Retinal pigment epithelial cell (primary cell): ENCODE results near the gene ATP2B2.

Experiments
- DNase-seq: peaks from one replicate; pipeline ENCODE4 v3.0.0-alpha.2; 2010; ENCODE audit warnings: low read depth
- H3K4me3 ChIP-seq: 2 replicates; pipeline ENCODE4 v1.5.1; 2011; ENCODE audit warnings: mild to moderate bottlenecking, low read length, control low read depth, moderate library complexity
- TF ChIP-seq, protein P1 (sequence below): conservative IDR thresholded peaks from 2 replicates; pipeline ENCODE4 v1.5.1; 2011; ENCODE audit warnings: low read depth, low read length, control low read depth, inconsistent platforms

ATP2B2 gene

DNA sequence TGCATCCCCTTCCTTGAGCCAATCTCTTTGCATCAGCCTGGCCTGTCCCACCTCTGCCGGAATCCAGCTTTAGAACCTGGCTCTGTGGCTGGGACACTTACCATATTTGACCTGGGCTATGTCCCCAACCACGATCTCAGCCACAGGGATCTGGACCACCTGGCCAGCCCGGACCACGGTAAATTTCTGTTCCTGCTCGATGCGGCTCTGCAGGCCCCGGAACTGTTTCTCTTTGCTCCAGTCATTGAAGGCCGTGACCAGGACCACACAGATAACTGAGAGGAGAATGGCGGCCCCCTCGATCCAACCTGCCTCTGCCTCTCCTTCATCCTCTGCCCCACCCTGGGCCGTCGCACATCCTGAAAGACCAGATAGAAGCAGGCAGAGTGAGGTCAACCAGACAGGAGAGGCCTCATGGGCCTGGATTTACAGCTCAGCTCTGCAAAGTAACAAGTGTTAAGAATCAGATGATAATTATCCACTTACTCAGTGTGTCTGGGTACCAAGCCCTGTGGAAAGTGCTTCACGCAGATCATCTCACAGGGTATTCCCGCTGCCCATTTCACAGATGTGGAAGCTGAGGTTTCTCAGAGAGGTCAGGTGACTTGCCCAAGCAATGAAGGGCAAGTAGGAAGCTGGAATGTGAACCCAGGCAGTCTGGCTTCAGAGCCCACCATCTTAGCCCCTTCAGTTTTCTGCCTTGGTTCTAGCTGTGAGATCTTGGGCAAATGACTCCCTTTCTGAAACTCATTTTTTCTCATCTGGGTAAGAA lies 103.2 kb downstream of the ATP2B2 start:
- no peak overlapping the region for H3K4me3 ChIP-seq
- no peak for DNase-seq
- TF ChIP-seq, protein P1, sequence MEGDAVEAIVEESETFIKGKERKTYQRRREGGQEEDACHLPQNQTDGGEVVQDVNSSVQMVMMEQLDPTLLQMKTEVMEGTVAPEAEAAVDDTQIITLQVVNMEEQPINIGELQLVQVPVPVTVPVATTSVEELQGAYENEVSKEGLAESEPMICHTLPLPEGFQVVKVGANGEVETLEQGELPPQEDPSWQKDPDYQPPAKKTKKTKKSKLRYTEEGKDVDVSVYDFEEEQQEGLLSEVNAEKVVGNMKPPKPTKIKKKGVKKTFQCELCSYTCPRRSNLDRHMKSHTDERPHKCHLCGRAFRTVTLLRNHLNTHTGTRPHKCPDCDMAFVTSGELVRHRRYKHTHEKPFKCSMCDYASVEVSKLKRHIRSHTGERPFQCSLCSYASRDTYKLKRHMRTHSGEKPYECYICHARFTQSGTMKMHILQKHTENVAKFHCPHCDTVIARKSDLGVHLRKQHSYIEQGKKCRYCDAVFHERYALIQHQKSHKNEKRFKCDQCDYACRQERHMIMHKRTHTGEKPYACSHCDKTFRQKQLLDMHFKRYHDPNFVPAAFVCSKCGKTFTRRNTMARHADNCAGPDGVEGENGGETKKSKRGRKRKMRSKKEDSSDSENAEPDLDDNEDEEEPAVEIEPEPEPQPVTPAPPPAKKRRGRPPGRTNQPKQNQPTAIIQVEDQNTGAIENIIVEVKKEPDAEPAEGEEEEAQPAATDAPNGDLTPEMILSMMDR = no peak

DNA sequence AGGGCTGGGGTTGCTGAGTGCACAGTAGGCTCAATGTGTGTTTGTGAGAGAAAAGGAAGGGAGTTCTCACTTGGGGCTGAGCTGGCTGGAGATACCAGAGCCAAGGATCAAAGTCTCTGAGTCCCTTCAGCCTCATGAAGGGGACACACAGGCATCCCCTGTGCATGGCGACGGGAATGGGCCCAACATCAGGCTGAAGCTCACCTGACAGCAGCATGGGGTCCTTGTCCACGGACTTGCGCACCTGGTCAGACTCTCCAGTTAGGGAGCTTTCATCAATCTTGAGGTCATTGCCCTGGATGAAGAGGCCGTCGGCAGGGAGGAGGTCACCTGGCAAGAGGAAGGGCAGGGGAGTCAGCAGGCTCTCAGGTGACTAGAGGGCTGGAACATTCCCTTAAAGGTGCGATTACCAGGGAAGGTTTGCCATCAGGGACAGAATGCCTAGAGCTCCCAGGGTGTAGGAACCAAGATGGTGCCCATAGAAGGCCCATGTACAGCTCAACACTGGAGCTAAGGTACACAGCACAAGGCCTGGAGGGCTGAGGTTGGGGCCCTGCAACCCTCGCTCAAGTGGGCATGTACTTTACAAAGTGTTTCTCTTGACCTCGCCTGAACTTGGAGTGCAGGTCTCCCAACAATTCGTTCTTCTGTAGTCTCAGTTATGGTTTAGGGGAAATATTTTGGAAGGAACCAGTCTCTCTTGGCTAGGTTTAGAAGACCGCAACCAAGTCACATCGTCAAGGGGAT lies 104.5 kb downstream of the ATP2B2 start:
- TF ChIP-seq, protein P1 = no peak

DNA sequence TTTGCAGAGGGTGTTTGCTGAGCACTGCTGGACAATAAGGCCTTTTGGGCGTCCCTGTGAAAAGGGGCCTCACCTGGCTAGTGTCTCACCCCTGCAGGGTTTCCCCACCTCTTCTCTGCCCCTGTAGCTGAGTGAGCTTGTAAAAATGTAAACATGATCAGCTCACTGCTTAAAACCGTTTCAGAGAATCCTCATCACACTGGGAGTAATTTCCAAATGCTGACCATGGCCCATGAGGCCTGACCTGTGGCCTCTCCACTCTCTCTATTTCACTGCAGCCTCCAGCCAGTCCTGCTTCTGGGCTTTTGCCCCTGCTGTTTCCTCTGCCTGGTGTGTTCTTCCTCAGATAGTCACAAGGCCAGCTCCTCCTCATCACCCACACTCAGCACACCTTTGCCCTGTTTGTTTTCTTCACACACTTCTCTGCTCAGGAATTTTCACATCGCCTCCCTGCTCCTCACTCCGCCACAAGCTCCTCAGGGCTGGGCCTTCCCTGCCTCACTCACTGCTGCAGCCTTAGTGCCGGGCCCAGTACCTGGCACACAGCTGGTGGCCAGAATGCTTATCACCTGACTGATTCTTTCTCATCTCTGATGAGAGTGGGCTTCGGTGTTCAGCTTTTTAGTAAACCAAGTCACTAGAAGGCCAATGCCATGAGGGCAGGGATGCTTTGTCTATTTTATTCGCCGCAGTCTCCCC lies 105.2 kb downstream of the ATP2B2 start:
- H3K4me3 ChIP-seq = no peak overlapping the region
- DNase-seq = no peak
- TF ChIP-seq, protein P1 = no peak

More for the DNA sequence above, 104.5 kb downstream of the ATP2B2 start:
- no peak for DNase-seq
- H3K4me3 ChIP-seq = no peak overlapping the region

DNA sequence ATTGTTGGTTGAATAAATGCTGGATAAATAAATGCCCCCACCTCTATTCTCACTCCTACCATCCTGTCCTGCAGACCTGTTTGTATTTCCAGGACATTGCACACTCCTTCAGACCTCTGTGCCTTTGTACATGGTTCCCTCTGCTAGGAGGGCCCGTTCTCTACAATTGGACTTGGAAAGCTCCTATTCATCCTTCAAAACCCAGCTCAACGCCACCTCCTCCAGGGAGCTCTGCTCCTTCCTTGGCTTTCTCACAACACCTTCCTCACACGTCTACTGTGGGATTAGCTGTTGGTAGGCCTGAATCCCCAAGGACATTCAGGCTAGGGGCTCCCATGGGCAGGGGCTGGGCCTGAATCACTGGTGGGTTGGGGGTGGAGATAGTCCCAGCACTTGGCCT lies 105.8 kb downstream of the ATP2B2 start:
- no peak for DNase-seq
- H3K4me3 ChIP-seq = no peak overlapping the region
- TF ChIP-seq, protein P1 = no peak

DNA sequence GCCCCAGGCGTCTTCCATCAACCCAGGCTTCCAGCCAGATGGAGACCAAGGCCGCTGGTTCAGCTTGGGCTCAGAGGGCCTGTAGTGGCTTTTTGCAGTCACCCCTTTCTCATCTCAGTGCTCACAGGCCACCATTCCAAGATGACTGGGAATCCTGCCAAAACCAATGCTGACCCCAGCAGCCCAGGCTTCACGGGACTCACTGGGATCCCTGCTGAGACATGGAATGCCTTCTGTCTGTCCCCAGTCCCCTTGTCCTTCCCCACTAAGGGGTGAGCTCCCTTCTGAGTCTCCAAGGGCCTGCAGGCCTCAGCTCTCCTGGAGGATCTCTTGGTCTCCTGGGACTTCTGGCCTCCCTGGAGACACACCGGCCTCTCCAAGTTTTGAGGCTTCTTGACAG lies 107.0 kb downstream of the ATP2B2 start:
- H3K4me3 ChIP-seq = no peak overlapping the region
- no peak for DNase-seq
- TF ChIP-seq, protein P1 = no peak

DNA sequence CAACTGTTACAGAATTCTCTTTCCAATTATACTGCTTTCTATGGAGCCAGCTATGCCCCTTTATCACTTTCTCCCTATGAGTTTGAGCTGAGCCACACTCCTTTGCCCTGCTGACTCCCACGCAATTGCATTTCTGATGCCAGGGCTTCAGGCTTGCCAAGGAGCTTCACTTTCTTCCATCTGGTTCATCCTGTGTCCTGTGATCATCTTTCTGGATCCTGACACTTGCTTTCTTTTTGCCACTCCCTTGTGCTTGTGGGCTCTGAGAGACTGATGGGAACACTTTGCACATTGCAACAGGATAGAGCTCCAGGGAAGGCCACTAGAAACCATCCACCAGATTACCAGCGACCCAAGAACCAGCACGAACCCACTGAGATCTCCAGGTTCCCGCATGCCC lies 107.5 kb downstream of the ATP2B2 start:
- no peak for DNase-seq
- H3K4me3 ChIP-seq = no peak overlapping the region
- TF ChIP-seq, protein P1 = no peak
